IPS-11a (cell line): ENCODE data around the gene ASF1A.

Experiments
- H3K4me3 ChIP-seq: one replicate; pipeline ENCODE4 v1.5.1; 2013; ENCODE audit warnings: low read depth, low read length, control low read depth

Gene ASF1A

GRCh38 chr6:118881440-118882313 is 12.3 kb upstream of the ASF1A start:
- no peak overlapping the region for H3K4me3 ChIP-seq

GRCh38 chr6:118882314-118882905 is 11.5 kb upstream of the ASF1A start:
- H3K4me3 ChIP-seq, result no peak overlapping the region

- H3K4me3 ChIP-seq, result no peak overlapping the region
Observed at GRCh38 chr6:118886641-118887040, 7.3 kb upstream of the ASF1A start.

GRCh38 chr6:118889163-118889562 is 4.8 kb upstream of the ASF1A start:
- no peak overlapping the region for H3K4me3 ChIP-seq

GRCh38 chr6:118890997-118891790 is 2.8 kb upstream of the ASF1A start:
- no peak overlapping the region for H3K4me3 ChIP-seq

GRCh38 chr6:118892355-118892991 is 1.5 kb upstream of the ASF1A start:
- peak overlapping the region; percentile 72 for H3K4me3 ChIP-seq

GRCh38 chr6:118893064-118893806 is 717 bp upstream of the ASF1A start:
- peak overlapping the region; percentile 72 for H3K4me3 ChIP-seq

- H3K4me3 ChIP-seq, result peak overlapping the region; percentile 91
Observed at GRCh38 chr6:118894425-118895260, 691 bp downstream of the ASF1A start.

GRCh38 chr6:118895261-118895560 is 1.3 kb downstream of the ASF1A start:
- peak overlapping the region; percentile 91 for H3K4me3 ChIP-seq

GRCh38 chr6:118895859-118896258 is 1.9 kb downstream of the ASF1A start:
- H3K4me3 ChIP-seq, result peak overlapping the region; percentile 91

GRCh38 chr6:118896339-118897136 is 2.6 kb downstream of the ASF1A start:
- no peak overlapping the region for H3K4me3 ChIP-seq

GRCh38 chr6:118897386-118897785 is 3.4 kb downstream of the ASF1A start:
- H3K4me3 ChIP-seq, result no peak overlapping the region

GRCh38 chr6:118899948-118900347 is 6.0 kb downstream of the ASF1A start:
- no peak overlapping the region for H3K4me3 ChIP-seq

GRCh38 chr6:118902726-118903125 is 8.8 kb downstream of the ASF1A start:
- no peak overlapping the region for H3K4me3 ChIP-seq

- no peak overlapping the region for H3K4me3 ChIP-seq
Observed at GRCh38 chr6:118903138-118903537, 9.2 kb downstream of the ASF1A start.

GRCh38 chr6:118903691-118904090 is 9.7 kb downstream of the ASF1A start:
- no peak overlapping the region for H3K4me3 ChIP-seq

- no peak overlapping the region for H3K4me3 ChIP-seq
Observed at GRCh38 chr6:118905084-118905483, 11.1 kb downstream of the ASF1A start.

GRCh38 chr6:118905851-118906250 is 11.9 kb downstream of the ASF1A start:
- H3K4me3 ChIP-seq, result no peak overlapping the region

- no peak overlapping the region for H3K4me3 ChIP-seq
Observed at GRCh38 chr6:118908441-118908840, 14.5 kb downstream of the ASF1A start.
